HG02970 (cell line): Measurements from ENCODE around the gene MANBA.

Experiments
- ATAC-seq: cut with Tn5 transposase; IDR thresholded peaks from one replicate; pipeline ENCODE4 v1.9.1; 2021; ENCODE audit warnings: mild to moderate bottlenecking, moderate library complexity, moderate number of reproducible peaks; ENCODE audit not compliant: unreplicated experiment, low FRiP score

The MANBA gene

DNA sequence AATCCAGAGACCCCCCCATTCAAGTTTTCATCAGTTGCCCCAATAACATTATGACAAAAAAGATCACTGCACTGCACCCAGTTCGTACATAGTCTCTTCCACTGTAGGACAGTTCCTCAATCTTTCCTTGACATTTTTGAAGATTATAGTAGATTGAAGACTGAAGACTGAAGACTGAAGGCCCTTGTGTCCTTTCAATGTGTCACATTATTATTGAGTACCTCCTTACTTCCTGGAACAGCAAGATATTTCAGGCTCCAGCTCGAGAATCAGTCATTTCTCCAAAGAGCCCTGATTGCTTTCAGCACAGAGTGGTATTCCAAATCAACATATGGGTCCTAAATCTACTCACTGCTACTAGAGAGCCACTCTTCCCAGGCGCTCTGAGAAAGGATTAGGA lies 75.0 kb downstream of the MANBA start:
- no peak for ATAC-seq

- ATAC-seq, result no peak
Observed at GRCh38 chr4:102684610-102685052, 76.1 kb downstream of the MANBA start.

- no peak for ATAC-seq
Observed at GRCh38 chr4:102683881-102684609, 76.7 kb downstream of the MANBA start.

DNA sequence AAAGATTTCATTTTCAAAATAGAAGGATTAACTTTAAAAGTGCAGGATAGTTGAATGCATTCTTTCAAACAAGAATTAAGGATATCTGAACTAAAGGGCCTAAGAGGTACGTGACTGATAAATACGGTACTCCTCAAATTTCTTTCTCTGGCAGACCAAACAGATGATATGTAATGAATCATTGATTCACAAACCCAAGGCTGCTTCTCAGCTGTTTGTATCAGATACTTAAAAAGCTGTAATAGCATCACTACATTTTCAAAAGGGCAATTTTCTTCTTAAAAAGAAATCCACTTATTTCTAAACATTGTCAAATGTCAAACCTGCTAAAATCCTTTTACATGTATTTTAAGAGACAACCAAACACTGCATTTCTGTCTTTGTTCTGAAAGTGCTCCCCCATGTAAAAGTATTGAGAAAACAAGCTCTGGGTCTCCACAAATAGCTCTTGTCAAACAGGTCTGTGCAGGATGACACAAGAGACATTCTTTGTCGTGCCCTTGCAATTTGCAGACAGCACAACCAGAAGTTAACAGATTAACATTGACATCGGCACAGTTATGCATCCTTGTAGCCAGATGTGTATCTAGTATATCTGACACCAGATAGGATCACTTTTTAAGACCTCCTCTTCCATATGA lies 82.0 kb downstream of the MANBA start:
- no peak for ATAC-seq

GRCh38 chr4:102678107-102678506 lies 82.7 kb downstream of the MANBA start:
- ATAC-seq, result no peak

GRCh38 chr4:102675141-102675540 lies 85.6 kb downstream of the MANBA start:
- ATAC-seq, result no peak

- no peak for ATAC-seq
Observed at GRCh38 chr4:102667001-102667400, 93.8 kb downstream of the MANBA start.

DNA sequence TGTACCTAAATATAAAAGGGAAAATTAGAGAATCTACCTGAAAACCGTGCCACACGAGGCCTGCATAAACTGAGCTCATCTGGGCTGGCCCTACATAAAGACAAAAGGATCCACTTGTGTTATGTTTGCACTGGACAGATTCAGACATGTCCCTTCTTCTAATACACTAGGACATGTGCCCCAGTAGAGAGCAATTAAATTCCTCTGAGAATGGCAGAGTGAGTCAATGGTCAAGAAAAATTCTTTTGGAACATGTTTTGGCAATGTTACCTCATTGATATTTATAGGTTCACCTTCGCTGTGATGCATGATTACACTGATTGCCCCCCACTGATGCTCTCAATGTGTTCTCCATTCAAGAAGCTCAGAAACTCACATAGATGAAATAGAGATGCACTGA lies 95.2 kb downstream of the MANBA start:
- ATAC-seq, result no peak

- ATAC-seq, result no peak
Observed at GRCh38 chr4:102663073-102663472, 97.7 kb downstream of the MANBA start.

DNA sequence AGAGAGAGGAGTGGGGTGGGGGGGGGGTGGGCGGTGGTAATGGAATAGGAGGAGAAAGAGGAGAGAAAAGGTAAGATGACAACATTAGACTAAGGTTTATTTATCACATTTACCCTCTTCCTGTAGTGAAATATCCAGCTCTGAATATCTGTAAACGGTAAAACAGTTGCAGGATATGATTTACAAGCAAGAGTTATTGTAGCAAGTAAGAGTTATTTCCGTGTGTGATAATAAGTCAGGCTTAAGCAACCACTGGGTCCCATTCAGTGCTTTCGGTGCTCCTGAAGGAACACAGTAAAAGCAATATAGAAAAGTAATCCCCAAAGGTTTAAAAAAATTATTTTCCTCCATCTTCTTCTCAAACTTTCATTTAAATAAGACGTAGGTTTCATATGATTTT lies 103.6 kb downstream of the MANBA start:
- ATAC-seq, result no peak

GRCh38 chr4:102647117-102647516 lies 113.7 kb downstream of the MANBA start:
- ATAC-seq, result no peak

DNA sequence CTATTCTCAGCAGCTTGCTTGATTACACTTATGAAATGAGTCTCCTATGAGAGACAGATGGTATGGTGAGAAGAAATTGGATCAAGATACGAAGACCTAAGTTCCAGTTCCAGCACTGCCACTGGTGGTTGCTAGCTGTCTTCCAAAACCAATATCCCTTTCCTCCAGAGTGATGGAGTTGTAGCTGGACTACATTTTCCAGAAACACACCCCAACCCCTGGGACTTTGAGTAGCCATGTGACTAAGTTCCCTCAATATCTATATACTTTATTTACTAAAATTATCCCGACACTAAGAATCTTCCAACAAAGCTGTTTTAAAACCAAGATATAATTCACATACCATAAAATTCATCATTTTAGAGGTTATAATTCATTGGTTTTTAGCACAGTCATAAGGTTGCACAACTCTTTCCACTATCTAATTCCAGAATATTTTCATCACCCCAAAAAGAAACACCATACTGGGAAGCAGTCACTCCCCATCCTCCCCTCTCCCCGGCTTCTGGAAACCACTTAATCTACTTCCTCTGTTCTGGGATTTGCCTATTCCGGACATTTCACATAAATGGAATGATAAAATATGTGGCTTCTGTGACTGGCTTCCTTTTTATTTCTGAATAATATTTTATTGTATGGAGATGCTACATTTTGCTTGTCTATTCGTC lies 118.0 kb downstream of the MANBA start:
- ATAC-seq, result no peak

DNA sequence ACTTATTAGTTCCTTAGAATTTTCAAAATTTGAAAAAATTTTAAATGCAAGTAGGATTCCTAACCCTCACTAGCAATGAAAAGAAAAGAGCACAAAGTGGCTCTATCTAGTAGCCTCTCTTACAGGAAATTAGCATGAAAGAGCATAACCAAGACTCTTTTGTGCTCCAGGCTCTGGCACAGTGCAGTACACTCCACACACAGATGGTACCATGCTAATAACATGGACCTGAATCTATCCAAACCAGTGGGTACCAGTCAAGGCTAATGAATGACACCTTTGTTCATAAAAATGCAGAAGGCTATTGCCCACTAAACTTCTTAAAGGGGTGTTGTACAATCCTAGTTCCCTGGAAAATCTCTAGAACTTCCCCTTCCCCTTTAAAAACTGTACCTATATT lies 119.0 kb downstream of the MANBA start:
- no peak for ATAC-seq

GRCh38 chr4:102640669-102641068 lies 120.1 kb downstream of the MANBA start:
- no peak for ATAC-seq

DNA sequence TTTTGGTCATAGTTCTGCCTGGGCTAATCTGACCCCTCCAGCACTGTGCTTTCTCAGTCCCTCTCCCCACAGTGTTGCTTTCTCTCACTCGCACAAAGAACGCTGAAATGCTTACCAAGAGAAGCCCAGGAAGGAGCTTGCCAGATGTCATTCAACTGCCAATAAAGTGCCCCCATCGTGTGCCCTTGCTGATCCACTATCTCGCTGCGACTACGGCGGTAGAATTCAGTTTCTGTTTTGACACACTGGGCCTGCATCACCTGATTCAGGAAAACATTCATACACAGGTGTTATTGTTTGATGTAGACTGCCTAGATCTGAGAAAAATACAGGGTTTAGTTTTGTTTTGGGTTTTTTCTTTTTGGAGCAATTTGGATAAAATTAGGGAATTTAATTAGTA lies 121.2 kb downstream of the MANBA start:
- ATAC-seq, result no peak

DNA sequence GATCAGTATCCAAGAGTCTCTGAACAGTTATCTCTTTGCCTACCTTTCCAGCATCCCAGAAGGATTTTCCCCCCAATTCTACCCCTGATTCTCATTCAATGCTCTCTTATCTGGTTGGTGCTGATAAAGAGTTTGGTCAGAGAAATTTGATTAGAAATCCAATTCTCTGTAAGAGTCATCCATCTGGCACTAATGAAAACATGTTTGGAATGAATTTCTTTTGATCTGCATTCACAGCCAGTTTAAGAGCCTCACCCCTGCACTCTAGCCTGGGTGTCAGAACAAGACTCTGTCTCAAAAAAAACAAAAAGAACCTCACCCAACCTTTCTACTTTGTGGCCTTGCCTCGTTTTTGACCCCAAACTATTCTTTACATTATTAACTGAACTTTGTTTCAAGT lies 122.1 kb downstream of the MANBA start:
- ATAC-seq, result no peak

DNA sequence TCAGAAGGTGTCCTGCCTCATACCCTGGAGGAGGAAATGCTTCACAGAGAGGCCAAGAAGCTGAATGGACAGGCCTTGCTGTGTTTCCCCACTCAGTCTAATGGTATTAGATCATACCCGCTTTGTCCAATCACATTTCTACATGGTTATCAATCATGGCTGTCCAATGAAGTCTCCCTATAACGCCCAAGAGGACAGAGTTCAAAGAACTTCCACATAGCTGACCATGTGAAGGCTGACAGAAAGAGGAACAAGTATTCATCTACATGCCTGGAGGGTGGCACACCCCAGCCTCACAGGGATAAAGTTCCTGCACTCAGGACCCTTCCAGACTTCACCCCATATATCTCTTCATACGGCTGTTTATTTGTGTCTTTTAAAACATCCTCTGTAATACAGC lies 123.4 kb downstream of the MANBA start:
- ATAC-seq, result no peak

- no peak for ATAC-seq
Observed at GRCh38 chr4:102633100-102633499, 127.7 kb downstream of the MANBA start.

GRCh38 chr4:102632241-102633065 lies 128.3 kb downstream of the MANBA start:
- no peak for ATAC-seq

GRCh38 chr4:102631616-102632015 lies 129.2 kb downstream of the MANBA start:
- no peak for ATAC-seq

- ATAC-seq, result no peak
Observed at GRCh38 chr4:102629673-102630072, 131.1 kb downstream of the MANBA start.
